GM18519 (cell line): ENCODE results near the gene ENO1.
"Not testable (repeated sequence)": the region's sequence is repeated elsewhere in the genome, so short reads cannot be mapped to it uniquely, and the experiment has no call there.

ENCODE experiments used
- ATAC-seq: cut with Tn5 transposase; IDR thresholded peaks from one replicate; pipeline ENCODE4 v1.9.1; 2021; ENCODE audit warnings: mild to moderate bottlenecking, moderate library complexity; ENCODE audit not compliant: unreplicated experiment, low FRiP score

Gene ENO1

GRCh38 chr1:8897505-8897904 is 19.0 kb upstream of the ENO1 start:
- ATAC-seq, result not testable (repeated sequence)

- not testable (repeated sequence) for ATAC-seq
These were observed 18.3 kb upstream of the ENO1 start for GRCh38 chr1:8896775-8897174.

DNA sequence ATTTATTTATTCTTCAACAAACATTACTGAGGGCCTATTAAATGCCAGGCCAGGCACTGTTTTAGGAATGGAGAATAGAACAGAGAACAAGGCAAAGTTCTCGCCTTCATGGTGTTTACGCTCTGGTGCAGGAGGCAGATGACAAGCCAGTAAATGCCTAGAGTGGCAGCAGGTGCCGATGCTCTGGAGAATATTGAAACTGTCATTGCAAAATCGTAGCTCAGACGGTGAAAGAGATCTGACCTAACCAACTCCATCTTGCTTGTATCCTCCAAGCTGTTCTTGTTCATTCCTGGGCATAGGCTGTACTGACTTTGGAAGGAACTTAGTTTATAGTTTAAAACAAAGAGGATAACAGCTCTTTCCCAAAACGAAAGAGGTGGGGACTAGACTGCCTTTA is 13.5 kb upstream of the ENO1 start:
- no peak for ATAC-seq

GRCh38 chr1:8891401-8891800 is 12.9 kb upstream of the ENO1 start:
- ATAC-seq, result no peak

DNA sequence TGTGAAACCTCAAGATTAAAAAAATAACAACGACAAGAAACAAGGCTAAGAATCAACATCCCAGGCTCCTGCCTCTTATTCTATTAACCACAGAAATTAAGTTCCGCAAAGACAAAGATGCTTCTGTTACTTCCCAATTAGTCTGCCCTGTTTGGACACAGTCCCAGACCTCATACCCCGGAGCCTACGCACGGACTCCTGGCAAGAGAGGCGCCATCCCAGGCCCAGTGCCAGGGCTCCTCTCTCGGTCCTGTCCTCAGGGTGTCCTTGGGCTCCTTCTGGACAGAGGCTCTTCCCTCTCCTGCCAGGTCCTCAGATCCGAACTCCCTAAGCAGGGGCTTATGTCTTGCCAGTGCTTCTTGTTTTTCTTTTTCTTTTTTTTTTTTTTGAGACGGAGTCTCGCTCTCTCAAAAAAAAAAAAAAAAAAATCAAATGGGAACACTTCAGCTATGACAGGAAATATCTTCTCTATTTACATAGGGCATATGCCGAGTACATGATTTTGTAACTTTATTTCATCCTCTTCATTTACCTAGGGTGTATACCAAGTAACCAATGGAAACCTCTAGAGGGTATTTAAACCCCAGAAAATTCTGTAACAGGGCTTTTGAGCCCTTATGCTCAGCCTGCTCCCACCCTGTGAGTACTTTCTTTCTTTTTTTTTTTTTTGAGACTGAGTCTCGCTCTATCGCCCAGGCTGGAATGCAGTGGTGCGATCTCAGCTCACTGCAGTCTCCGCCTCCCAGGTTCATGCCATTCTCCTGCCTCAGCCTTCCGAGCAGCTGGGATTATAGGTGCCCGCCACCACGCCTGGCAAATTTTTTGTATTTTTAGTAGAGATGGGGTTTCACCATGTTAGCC is 11.7 kb upstream of the ENO1 start:
- ATAC-seq, result no peak

GRCh38 chr1:8889103-8889846 is 10.8 kb upstream of the ENO1 start:
- ATAC-seq, result no peak

GRCh38 chr1:8886589-8886988 is 8.1 kb upstream of the ENO1 start:
- no peak for ATAC-seq

- not testable (repeated sequence) for ATAC-seq
These were observed 7.6 kb upstream of the ENO1 start for GRCh38 chr1:8886031-8886524.

- not testable (repeated sequence) for ATAC-seq
These were observed 5.6 kb upstream of the ENO1 start for GRCh38 chr1:8884105-8884504.

DNA sequence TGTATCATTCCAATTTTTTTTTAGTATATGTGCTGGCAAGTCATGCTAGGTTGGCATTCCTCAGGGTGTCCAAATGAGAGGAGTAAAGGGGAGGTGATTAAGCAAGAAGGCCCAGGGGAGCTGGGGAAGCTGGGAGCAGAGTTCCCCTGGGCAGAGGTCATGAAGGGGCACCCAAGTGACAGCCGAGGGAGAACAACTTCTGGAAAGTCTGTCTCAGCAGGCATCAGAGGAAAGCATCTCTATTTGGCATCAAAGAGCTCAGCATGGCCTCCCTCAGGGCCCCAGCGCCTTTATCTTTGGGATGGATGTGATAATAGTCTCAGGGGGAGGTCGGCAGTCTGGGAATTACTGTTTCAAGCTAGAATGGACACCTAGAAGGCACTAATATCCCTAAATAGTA is 5.0 kb upstream of the ENO1 start:
- ATAC-seq, result no peak

DNA sequence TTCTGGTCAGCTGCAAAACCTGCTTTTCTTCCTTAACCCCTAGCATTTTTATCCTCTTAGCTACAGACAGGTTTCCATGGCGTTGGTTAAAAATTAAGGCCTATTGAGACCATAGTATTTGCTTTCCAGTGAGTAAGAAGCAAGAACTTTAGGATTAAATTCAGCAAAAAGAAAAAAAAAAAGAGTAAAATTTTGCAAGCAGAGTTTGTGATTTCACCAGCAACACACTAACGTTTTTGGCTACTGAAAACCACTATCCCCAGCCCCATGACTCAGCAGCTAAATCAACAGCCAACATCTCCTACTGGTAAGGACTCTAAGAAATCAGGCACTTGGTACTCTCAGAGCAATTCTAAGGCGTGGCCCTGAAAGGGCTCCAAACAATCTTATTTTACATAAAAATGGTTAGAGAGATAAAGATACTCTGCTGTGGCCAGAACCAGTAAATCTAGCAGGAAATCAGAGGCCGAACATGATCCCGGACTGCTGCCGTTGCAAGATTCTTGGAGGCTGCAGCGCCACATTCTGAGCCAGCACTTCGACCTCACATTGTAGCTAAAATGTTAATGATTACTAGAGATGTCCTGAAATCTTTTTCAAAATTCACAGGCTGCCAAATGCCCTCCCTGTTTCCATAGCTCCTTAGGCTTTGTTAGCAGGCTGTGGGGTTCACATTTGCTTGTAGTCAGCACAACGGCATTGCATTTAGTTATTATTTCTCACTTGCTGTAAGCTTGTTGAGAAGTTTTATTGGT is 1.6 kb upstream of the ENO1 start:
- no peak for ATAC-seq

GRCh38 chr1:8879464-8879921 is 1.0 kb upstream of the ENO1 start:
- ATAC-seq, result no peak

DNA sequence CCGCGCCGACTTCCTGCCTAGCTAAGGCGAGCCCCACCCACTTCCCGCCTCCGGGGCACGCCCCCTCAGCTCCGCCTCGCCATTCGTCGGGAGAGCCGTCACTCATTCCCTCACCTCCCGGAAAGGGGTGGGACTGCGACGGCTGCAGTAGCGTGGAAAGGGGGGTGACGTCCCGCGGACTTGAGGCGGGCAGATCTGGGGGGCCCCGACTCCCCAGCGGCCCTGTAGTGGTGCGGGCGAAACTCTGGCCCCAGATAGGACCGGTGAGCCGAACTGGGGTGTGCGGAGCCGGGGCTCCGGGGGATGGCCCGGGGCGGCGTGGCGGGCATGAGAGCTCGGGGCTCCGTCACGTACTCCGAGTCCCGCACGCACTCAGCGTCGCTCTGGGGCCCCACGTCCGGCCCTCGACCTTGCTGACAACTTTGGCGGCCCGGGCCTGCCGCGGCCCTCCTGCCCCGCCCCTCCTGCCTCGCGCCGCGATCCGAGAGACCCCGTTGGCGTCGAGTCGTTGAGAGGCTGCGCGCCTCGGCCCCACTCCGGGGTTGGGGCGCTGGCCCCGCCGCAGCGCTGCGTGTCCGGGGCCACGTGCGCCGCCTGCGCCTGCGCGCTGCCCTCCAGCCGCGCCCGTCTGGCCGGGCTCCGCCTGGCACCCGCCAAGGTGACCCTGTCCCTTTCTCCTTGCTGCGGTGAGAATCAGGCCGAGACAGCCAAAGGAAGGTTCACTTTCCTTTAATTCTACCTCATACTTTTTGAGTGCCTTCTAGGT is 395 bp upstream of the ENO1 start:
- peak; percentile 53 for ATAC-seq

DNA sequence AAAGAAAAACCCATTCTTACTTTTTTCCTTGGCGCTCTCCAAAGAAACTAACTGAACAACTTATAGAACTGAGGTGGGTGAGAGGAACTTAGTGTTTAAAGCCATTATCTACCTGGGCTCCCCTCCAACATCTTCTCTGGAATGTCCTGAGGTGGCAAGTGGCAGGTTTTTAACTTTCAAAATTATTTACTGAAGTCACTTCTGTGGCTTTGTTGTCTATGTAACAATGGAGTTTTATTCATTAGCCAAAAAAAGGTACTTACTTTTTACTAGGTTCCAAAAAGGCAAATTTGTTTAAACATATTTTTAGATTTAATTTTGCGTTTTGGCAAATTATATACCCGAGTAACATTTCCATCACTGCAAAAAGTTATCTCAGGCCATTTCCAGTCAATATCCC is 2.4 kb downstream of the ENO1 start:
- no peak for ATAC-seq

GRCh38 chr1:8875216-8875861 is 3.1 kb downstream of the ENO1 start:
- ATAC-seq, result no peak

- no peak for ATAC-seq
These were observed 4.0 kb downstream of the ENO1 start for GRCh38 chr1:8874230-8875201.

- no peak for ATAC-seq
These were observed 4.8 kb downstream of the ENO1 start for GRCh38 chr1:8873506-8874229.

- ATAC-seq, result no peak
These were observed 5.5 kb downstream of the ENO1 start for GRCh38 chr1:8873001-8873400.
